Fibroblast of the aortic adventitia (primary cell): Measurements from ENCODE around the gene ARHGEF4. TPM values are rescaled to one million over a fixed set of nuclear protein-coding genes. Genes with fewer than 3 reads are reported as not detected.

ENCODE experiments used
- DNase-seq: peaks from one replicate; pipeline ENCODE4 v3.0.0-alpha.2; 2010; ENCODE audit warnings: low read depth
- H3K4me3 ChIP-seq: 2 replicates; pipeline ENCODE4 v1.5.1; 2011; ENCODE audit warnings: low read depth, mild to moderate bottlenecking, control low read depth, low read length, moderate library complexity
- total RNA-seq: library from RNA; depleted of rRNA; stranded (reverse); fragments of >200 nt; gene quantifications from 2 replicates; pipeline ENCODE4 v1.2.3, GENCODE V29; 2012; ENCODE audit warnings: low replicate concordance
- TF ChIP-seq, protein P1 (sequence below): IDR thresholded peaks from 2 replicates; pipeline ENCODE4 v1.5.1; 2011; ENCODE audit warnings: mild to moderate bottlenecking, low read length, control low read depth, inconsistent platforms; ENCODE audit not compliant: insufficient read depth

Gene ARHGEF4
- total RNA-seq, 1 donor = 5.2 TPM

DNA sequence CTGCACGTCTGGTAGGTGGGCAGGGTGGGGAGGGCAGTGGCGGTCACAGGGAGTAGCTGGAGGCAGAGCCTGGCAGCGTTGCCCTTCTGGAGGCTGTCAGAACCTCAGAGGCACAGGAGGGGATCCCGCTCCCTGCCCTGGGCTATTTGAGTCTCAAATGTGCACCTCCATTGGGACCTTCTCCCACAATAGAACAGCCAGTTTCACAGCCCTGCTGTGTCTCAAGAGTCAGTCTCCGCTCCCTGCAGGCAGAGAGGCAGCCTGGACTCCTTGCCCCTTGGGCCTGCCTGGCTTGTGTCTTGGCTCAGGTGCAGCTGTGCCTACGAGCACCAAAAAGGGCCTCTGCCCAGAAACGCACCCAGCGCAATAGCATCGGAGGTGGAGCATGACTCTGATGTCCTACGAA is 199.1 kb downstream of the ARHGEF4 start:
- no peak overlapping the region for H3K4me3 ChIP-seq
- DNase-seq = no peak

DNA sequence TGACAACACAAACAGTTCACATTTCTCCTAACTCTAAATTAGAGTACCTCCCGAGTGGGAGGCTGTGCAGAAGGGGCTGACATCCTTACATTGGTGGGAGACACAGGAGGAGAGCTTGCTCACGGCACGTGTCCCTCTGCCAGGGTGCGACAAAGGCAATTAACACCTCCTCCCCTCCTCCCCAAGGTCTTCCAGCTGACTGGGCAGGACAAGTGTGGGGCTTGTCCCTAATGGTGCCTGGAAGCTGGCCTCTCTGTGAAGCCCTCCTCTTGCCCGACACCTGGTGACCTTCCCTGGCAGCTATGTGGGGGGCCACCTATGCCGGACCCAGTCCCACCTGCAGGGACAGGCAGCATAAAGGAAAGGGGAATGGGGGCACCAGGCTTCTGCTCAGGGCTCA is 199.6 kb downstream of the ARHGEF4 start:
- H3K4me3 ChIP-seq = no peak overlapping the region
- TF ChIP-seq, protein P1, sequence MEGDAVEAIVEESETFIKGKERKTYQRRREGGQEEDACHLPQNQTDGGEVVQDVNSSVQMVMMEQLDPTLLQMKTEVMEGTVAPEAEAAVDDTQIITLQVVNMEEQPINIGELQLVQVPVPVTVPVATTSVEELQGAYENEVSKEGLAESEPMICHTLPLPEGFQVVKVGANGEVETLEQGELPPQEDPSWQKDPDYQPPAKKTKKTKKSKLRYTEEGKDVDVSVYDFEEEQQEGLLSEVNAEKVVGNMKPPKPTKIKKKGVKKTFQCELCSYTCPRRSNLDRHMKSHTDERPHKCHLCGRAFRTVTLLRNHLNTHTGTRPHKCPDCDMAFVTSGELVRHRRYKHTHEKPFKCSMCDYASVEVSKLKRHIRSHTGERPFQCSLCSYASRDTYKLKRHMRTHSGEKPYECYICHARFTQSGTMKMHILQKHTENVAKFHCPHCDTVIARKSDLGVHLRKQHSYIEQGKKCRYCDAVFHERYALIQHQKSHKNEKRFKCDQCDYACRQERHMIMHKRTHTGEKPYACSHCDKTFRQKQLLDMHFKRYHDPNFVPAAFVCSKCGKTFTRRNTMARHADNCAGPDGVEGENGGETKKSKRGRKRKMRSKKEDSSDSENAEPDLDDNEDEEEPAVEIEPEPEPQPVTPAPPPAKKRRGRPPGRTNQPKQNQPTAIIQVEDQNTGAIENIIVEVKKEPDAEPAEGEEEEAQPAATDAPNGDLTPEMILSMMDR = no peak
- DNase-seq = no peak

More for the DNA sequence above, 199.1 kb downstream of the ARHGEF4 start:
- TF ChIP-seq, protein P1 = no peak

DNA sequence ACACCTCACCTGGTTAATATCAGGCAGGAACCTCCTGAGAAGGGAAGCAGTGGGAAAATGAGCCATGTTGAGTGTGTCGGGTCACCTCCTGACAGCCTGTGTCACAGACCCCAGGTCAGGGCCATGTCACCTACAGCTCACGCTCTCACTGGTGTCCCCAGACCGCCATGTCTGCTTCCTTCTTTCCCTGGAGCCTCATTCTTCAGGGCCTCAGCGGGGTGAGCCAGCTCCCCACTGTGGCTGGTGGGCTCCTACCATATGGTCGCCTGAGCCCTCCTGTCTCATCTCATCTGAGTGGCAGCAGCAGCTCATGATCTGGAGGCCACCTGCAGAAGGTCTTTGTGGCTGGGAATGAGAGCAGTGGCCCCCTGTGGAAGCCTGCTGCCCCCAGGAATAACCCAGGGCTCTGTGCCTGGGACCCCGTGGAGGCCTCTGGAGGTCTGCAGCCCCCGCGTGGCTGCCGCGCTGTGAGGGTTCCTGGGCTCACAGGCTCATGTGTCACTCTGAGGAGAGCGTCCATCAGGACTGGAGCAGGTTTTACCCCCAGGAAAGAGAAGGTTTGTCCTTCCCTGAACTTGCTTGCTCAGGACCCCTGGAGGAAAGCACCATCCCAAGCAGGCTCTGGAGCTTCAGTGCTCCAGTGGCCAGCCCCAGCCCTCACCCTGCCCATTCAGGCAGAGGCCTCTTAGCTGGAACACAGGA is 200.1 kb downstream of the ARHGEF4 start:
- no peak overlapping the region for H3K4me3 ChIP-seq
- TF ChIP-seq, protein P1 = no peak
- no peak for DNase-seq

DNA sequence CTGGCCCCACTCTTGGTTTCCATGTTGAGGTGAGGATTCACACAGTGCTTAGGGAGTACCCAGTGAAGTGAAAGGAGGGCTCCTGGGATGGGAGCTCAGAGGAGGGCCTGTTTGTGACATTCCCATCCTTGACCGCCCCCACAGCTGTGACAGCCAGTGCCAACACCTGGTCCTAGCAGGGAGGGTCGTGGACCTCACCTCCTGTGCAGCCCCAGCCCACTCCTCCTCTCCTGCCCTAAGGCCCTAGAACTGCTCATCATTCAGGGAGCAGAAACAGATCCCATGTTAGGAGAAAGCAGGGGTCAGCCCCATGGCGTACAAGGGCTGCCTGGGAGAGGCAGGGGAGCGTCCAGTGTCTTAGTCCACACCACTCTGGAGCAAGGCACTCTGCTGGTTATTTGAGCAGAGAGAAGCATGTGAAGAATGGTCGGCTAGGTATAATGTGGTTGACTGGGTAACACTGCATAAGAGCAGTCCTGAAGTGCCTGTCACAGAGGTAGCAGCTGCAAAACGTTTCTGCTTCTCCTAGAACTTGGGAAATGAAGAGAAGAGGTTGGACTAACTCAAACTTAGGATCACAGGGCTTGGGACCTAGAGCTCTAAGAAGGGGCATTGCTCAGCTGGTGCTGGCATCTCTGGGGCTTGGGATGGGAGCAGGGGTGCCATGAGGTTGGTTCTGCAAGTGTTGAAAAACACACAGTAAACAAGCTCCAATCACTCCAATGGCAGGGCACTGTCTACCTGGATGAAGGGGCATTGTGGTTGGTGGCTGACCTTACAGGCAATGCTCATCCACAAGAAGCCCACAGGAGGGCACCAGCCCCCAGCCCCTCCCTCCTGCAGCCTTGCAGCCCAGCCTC is 200.9 kb downstream of the ARHGEF4 start:
- H3K4me3 ChIP-seq = no peak overlapping the region
- DNase-seq = no peak
- TF ChIP-seq, protein P1 = no peak

DNA sequence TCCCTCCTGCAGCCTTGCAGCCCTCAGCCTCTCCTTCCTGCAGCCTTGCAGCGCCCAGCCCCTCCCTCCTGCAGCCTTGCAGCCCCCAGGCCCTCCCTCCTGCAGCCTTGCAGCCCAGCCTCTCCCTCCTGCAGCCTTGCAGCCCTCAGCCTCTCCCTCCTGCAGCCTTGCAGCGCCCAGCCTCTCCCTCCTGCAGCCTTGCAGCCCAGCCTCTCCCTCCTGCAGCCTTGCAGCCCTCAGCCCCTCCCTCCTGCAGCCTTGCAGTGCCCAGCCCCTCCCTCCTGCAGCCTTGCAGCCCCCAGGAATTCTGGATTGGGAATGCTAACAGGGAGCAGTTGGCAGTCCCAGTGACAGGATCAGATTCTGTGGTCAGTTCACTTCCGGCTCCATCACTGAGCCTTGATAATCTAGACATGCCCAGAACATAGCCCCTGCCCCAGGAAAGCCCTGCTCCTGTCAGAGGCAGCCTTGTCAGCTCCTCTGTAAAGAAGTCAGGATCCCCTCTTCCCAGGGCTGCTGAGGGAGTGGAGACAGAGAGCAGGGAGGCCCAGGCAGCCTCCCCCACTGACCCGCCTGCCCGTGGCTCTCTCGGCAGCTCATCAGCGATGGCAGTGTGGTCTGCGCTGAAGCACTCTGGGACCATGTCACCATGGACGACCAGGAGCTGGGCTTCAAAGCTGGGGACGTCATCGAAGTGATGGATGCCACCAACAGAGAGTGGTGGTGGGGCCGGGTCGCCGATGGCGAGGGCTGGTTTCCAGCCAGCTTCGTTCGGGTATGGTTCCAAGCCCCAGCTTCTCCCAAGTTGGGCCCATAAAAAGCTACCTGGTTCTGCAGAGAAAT is 201.8 kb downstream of the ARHGEF4 start:
- TF ChIP-seq, protein P1 = no peak
- DNase-seq = no peak
- H3K4me3 ChIP-seq = no peak overlapping the region

DNA sequence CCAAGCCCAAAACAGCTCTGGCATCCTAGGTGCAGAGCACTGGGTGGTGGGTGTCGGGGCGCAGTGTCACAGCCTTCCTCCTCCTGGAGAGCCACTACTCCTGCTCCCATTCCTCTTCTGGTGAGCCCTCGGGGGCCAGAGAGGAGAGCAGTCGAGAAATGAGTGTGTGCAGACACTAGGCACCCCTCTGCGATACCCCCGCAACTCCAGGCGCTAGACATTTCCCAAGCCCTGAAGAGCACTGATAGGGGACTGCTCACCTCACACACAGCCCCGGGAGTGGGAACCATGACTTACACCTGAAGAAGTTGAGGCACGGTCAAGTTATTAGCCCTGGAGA is 202.4 kb downstream of the ARHGEF4 start:
- DNase-seq = no peak
- TF ChIP-seq, protein P1 = no peak
- H3K4me3 ChIP-seq = no peak overlapping the region
